HG03575 (cell line): Measurements from ENCODE around the gene CKS2.

Experiments
- ATAC-seq: cut with Tn5 transposase; IDR thresholded peaks from one replicate; pipeline ENCODE4 v1.9.1; 2021; ENCODE audit not compliant: unreplicated experiment, insufficient number of reproducible peaks, low FRiP score; ENCODE audit errors: extremely low read depth

The CKS2 gene

GRCh38 chr9:89361816-89362646 lies 51.0 kb downstream of the CKS2 start:
- ATAC-seq, result no peak

GRCh38 chr9:89362647-89363310 lies 51.8 kb downstream of the CKS2 start:
- ATAC-seq, result no peak

GRCh38 chr9:89363311-89363670 lies 52.3 kb downstream of the CKS2 start:
- ATAC-seq, result no peak

GRCh38 chr9:89363921-89364665 lies 53.1 kb downstream of the CKS2 start:
- no peak for ATAC-seq

- ATAC-seq, result no peak
These were observed 53.9 kb downstream of the CKS2 start for GRCh38 chr9:89364666-89365531.

- no peak for ATAC-seq
These were observed 54.5 kb downstream of the CKS2 start for GRCh38 chr9:89365532-89365912.
